ENCODE data around the gene TRAK2.

The TRAK2 gene

DNA sequence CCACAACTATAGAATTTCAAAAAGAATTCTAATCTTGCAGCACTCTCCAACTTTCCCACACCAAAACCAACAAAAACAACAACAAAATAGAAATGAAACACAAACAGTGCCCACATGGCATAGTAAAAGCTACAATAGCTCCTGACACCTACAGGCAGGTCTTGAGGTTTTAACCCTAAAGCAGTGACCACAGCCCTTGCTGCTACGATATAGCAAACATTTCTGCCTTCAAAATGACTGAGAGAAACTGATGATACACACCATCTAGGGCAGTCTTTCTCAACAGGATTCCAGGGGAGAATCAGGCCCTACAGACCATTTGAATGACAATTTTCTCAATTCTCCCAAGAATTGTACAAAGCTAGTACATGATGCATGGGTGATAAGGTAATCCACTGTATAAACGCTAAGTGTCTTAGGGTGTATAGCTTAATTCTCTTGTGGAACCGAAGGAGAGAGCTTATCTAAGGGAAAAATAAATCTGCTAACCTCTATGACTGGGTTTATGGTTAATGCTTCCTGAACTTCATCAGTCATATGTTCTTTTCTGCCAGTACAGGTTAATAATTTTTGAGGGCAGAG, 46.5 kb downstream of the TRAK2 start:
- Histone ChIP-seq H3K9ac (ENCODE audit: low read depth, low read length, poor library complexity, severe bottlenecking) (no peak overlapping the region), H3K27me3 (ENCODE audit: insufficient read depth, low read length, poor library complexity, severe bottlenecking) (no peaks in the 10 kb centered on the region), H3K9me2 (replicated peaks; ENCODE audit: low read depth, low read length) (no peaks in the 10 kb centered on the region), H3K4me3 (ENCODE audit: low read length, poor library complexity, severe bottlenecking) (no peak overlapping the region), H3K4me2 (ENCODE audit: low read depth, low read length, poor library complexity, severe bottlenecking) (no peak overlapping the region), H3K79me2 (ENCODE audit: insufficient read depth, low read length) (no peaks in the 10 kb centered on the region), H3K4me1 (ENCODE audit: insufficient read depth, low read length, poor library complexity, severe bottlenecking) (peaks cover 8% of the 10 kb centered on the region), H4K20me1 (ENCODE audit: insufficient read depth, low read length, poor library complexity, severe bottlenecking) (no peaks in the 10 kb centered on the region), H3F3A (ENCODE audit: low read depth) (no peaks in the 10 kb centered on the region), H3K9me3 (ENCODE audit: insufficient read depth, low read depth, low read length) (no peaks in the 10 kb centered on the region), H2AFZ (ENCODE audit: low read length) (no peak overlapping the region), H3K36me3 (ENCODE audit: insufficient read depth, low read length) (no peaks in the 10 kb centered on the region; the same call in 1 of the 2 replicates)
- no peak for TF ChIP-seq EZH2phosphoT487 (IDR thresholded peaks at IDR 0.05; ENCODE audit: borderline replicate concordance)
- TF ChIP-seq, protein P1, sequence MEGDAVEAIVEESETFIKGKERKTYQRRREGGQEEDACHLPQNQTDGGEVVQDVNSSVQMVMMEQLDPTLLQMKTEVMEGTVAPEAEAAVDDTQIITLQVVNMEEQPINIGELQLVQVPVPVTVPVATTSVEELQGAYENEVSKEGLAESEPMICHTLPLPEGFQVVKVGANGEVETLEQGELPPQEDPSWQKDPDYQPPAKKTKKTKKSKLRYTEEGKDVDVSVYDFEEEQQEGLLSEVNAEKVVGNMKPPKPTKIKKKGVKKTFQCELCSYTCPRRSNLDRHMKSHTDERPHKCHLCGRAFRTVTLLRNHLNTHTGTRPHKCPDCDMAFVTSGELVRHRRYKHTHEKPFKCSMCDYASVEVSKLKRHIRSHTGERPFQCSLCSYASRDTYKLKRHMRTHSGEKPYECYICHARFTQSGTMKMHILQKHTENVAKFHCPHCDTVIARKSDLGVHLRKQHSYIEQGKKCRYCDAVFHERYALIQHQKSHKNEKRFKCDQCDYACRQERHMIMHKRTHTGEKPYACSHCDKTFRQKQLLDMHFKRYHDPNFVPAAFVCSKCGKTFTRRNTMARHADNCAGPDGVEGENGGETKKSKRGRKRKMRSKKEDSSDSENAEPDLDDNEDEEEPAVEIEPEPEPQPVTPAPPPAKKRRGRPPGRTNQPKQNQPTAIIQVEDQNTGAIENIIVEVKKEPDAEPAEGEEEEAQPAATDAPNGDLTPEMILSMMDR (conservative IDR thresholded peaks at IDR 0.05; ENCODE audit: low read length): 0 out of 2 replicates have a peak, but pooled peaks have one; percentile 22

DNA sequence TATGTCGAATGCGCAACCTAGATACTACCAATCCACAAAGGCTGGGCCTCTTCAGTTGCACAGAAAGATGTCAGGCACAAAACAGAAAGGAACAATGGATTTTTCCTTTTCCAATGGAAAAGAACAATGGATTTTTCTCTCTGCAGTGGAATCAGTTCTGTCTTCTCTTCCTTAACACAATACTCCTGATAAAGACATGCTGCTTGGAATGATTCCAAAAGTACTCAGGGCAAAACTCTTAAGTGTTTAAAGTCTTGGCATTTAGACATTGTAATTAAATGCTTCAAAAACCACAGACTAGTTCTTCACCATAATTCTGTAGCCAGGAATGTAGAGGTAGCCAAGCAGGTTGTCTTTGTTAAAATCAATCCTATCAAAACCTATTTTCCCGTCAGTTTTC, 47.4 kb downstream of the TRAK2 start:
- Histone ChIP-seq H3K36me3 (ENCODE audit: insufficient read depth, low read length) (no peaks in the 10 kb centered on the region; the same call in 1 of the 2 replicates), H3K4me1 (ENCODE audit: insufficient read depth, low read length, poor library complexity, severe bottlenecking) (peaks cover 8% of the 10 kb centered on the region), H3K9me3 (ENCODE audit: insufficient read depth, low read depth, low read length) (no peaks in the 10 kb centered on the region), H3K9ac (ENCODE audit: low read depth, low read length, poor library complexity, severe bottlenecking) (no peak overlapping the region), H3K27me3 (ENCODE audit: insufficient read depth, low read length, poor library complexity, severe bottlenecking) (no peaks in the 10 kb centered on the region), H3K9me2 (replicated peaks; ENCODE audit: low read depth, low read length) (no peaks in the 10 kb centered on the region), H3K4me2 (ENCODE audit: low read depth, low read length, poor library complexity, severe bottlenecking) (no peak overlapping the region), H3K79me2 (ENCODE audit: insufficient read depth, low read length) (no peaks in the 10 kb centered on the region), H3F3A (ENCODE audit: low read depth) (no peaks in the 10 kb centered on the region), H3K4me3 (ENCODE audit: low read length, poor library complexity, severe bottlenecking) (no peak overlapping the region), H4K20me1 (ENCODE audit: insufficient read depth, low read length, poor library complexity, severe bottlenecking) (no peaks in the 10 kb centered on the region), H2AFZ (ENCODE audit: low read length) (no peak overlapping the region)
- TF ChIP-seq, protein P1 (conservative IDR thresholded peaks at IDR 0.05; ENCODE audit: low read length): no peak

DNA sequence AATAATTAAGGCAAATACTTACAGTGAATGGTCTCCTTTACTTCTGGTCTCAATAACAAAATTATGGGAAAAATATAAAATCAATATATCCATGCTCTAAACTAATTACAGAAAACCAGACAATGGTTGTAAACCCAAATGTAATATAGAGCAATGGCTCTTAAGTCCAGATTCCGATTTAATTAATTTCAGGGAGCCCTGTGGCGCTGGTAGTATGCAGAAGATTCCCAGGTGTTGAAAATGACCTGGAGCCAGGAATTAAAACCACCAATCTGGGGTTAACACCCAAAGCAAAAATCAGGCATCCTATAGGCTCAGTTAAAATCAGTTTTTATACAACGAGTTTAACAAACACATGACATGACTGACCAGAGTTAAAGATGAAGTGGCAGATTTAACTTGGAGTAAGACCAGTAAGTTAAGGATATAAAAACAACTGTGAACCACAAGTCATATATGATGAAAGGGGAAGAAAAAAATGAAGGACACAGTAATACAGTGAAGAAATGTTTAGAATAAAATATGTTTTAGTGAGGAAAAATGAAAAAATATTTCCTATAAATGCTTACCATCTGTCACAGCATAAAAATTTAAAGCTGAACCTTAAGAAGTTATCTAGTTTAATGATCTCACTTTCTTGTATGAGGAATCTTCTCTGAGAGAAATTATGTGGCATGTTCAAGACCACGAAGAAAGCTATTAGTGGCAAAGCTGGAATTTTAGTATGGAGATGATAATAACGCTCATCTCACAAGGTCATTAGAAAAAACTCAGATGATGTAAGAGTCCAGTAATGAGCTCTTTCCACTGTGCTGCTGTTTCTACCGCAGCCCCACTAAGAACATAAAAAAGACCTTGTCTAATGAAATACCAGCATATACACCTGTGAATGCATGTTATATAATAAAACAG, 48.4 kb downstream of the TRAK2 start:
- Histone ChIP-seq H3K9ac (ENCODE audit: low read depth, low read length, poor library complexity, severe bottlenecking) (no peak overlapping the region), H3K9me2 (replicated peaks; ENCODE audit: low read depth, low read length) (no peaks in the 10 kb centered on the region), H3K4me3 (ENCODE audit: low read length, poor library complexity, severe bottlenecking) (no peak overlapping the region), H3F3A (ENCODE audit: low read depth) (no peaks in the 10 kb centered on the region), H3K36me3 (ENCODE audit: insufficient read depth, low read length) (peaks cover 3% of the 10 kb centered on the region; the same call in 1 of the 2 replicates), H2AFZ (ENCODE audit: low read length) (no peak overlapping the region), H3K4me1 (ENCODE audit: insufficient read depth, low read length, poor library complexity, severe bottlenecking) (peaks cover 8% of the 10 kb centered on the region), H3K9me3 (ENCODE audit: insufficient read depth, low read depth, low read length) (no peaks in the 10 kb centered on the region), H3K79me2 (ENCODE audit: insufficient read depth, low read length) (no peaks in the 10 kb centered on the region), H3K4me2 (ENCODE audit: low read depth, low read length, poor library complexity, severe bottlenecking) (no peak overlapping the region), H3K27me3 (ENCODE audit: insufficient read depth, low read length, poor library complexity, severe bottlenecking) (no peaks in the 10 kb centered on the region), H4K20me1 (ENCODE audit: insufficient read depth, low read length, poor library complexity, severe bottlenecking) (no peaks in the 10 kb centered on the region)
- TF ChIP-seq, protein P1 (conservative IDR thresholded peaks at IDR 0.05; ENCODE audit: low read length): no peak
- TF ChIP-seq EZH2phosphoT487 (IDR thresholded peaks at IDR 0.05; ENCODE audit: borderline replicate concordance): no peak

Data from Loucy (cell line).